GM19193 (cell line): Measurements from ENCODE around the gene RPS19.

Source experiments
- POLR2A ChIP-seq: IDR thresholded peaks from 4 replicates; pipeline ENCODE4 v1.6.1; 2011; ENCODE audit not compliant: insufficient read depth, insufficient read length; ENCODE audit errors: extremely low read depth

Gene RPS19

GRCh38 chr19:41910992-41911888, 51.2 kb downstream of the RPS19 start:
- no peak for TF ChIP-seq POLR2A

DNA sequence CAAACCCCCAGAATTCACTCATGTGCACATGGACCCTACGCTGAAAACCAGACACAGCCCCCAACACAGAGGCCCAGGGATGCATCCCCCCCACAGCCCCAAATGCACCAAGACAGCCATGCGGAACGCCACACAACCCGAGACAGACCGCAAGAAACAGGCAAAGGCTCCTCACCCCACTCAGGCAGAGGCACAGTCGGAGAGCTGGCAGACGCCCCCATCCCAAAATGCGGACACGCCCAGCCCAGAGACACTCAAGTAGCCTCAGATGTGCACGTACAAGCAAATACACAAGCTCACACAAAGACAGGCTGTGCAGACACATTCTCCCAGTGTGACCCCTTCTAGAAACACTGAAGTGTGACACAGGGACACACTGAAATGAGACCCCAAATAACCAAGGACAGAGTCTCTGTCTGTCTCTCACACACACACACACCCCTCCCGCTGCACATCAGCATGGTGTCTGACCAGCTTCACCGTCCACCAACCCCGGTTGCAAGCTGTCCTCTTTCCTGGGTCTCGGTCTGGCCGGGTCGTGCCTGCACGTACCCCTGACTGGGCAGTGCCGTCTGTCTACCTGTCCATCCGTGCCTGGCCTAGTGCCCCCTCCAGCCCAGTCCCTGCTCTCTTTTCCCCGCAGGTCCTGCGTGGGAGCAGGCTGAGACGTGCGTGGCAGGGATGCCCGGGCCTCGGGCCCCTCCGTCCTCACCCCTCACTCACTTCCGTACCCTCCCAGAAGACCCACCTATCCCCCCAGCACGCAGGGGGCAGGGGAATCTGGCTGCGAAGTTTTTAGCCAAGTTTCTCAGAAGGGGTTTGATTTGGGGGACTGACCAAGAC, 52.1 kb downstream of the RPS19 start:
- TF ChIP-seq POLR2A = no peak

DNA sequence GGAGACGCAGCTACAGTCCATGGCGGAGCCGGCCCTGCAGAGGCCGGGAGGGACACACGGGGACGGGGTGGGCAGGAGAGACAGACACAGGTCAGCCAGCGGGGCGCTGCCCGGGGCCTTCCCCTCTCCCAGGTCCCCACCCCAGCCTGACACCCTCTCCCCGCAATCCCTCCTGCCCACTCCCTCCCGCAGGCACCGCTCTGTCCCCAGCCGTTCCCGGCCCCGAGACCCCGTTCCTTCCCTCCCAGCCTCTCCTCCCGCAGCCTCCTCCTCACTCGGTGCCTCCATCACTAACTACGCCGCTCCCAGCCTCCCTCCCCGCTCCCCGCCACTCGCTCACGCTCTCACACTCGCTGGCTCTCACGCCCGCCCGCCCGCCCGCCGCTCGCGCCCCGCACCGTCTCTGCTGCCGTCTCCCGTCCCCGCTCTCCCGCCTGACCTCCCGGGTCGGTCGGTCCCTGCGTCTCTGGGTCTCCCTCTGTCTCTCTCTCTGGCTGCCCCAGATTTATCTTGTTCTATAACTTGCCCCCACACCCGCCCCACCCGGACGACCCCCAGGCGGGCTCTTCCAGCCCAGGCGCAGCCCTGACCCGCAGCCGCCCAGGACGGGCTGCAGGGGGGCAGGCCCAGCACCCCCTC, 53.0 kb downstream of the RPS19 start:
- TF ChIP-seq POLR2A = no peak

- no peak for TF ChIP-seq POLR2A
Observed at GRCh38 chr19:41913538-41914423, 53.7 kb downstream of the RPS19 start.

DNA sequence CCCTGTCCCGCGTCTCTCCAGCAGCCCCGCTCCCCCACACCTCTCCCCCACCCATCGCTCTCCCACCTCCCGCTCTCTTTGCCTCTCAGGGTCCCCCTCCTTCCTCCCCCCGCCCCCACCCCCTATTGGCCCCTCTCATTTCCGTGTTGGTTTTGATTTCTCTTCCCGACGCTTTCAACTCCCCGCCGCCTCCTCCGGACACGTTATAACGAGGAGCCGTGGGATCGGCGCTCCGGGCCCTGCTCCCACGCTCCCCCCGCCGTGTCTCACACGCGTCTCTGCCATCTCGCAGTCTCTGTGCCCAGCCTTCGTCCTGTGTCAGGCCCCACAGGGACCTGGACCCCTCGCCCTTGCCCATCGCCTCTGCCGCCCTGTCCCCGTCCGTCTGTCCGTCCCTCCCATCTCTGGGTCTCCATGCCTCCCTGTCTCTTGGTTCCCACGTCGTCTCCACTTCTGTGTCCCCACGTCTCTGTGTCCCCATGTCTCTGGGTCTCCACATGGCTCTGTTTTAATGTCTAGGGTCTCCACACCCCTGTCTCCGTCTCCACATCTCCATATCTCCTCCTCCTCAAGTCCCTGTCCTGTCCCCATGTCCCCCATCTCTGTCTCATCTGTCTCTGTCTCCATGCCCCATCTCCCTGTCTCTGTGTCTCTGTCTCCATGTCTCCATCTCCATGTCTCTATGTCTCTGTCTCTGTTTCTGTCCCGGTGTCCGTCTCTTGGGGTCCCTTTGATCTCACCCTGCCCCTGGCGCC, 55.1 kb downstream of the RPS19 start:
- no peak for TF ChIP-seq POLR2A

- no peak for TF ChIP-seq POLR2A
Observed at GRCh38 chr19:41915776-41916414, 55.8 kb downstream of the RPS19 start.

GRCh38 chr19:41917676-41918075, 57.6 kb downstream of the RPS19 start:
- TF ChIP-seq POLR2A = no peak

DNA sequence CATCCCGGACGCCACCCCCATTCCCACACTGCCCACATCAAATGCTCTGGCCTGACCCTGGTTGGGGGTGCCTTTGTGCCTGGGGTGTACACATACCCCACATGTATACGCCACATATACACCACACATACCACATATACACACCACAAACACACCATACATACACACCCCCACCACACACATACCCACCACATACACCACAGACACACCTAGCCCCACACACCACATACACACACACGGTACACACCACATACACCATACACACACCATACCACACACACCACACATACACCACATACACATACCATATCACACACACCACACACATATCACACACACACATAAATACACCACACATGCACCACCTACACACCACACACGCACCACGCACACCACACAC, 58.0 kb downstream of the RPS19 start:
- no peak for TF ChIP-seq POLR2A

- no peak for TF ChIP-seq POLR2A
Observed at GRCh38 chr19:41918653-41919244, 58.7 kb downstream of the RPS19 start.

DNA sequence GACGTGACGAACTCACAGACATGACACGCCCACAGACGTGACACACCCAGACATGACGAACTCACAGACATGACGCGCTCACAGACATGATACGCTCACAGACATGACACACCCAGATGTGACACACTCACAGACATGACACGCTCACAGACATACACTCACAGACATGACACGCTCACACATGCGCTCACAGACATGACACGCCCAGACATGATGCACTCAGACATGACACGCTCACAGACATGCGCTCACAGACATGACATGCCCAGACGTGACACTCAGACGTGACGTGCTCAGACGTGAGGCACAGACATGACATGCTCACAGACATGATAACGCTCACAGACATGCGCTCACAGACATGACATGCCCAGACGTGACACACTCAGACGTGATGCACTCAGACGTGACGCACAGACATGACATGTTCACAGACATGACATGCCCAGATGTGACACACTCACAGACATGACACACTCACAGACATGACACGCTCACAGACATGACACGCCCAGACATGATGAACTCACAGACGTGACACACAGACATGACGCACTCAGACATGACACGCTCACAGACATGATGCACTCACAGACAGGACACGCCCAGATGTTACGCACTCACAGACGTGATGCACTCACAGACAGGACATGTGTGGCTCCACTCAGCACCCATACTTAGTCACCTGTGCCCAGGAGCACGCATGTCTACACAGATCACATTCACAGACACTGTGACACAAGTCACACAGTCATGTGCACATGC, 60.1 kb downstream of the RPS19 start:
- TF ChIP-seq POLR2A = no peak

DNA sequence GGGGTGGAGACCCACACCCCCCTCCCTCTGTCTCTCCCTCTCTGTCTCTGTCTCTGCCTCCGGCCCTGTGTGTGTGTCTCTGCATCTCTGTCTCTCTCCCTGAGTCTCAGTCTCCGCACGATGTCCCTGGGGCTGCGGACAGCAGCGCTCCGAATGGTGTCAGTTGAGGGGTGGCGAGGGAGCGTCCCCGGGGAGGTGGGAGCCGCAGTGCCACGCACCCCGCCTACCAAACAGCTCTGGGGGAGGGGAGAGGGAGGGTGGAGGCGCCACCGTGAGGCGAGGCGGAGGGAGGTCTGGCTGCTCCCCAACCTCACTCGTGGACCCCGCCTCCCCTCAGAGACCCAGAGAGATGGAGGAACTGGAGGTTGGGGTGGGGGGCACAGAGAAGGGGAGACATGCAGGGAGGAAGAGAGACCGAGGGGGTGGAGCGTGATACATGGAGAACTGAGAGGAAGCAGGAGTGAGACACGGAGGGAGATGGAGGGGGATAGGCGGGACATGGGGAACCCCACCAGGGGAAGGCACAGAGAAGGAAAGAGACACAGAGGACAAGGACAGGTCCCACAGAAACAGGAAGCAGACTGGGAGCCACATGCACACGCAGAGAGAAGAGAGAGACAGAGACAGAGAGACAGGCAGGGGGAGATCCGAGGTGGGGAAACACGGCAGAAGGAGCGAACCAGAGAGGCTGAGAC, 61.0 kb downstream of the RPS19 start:
- no peak for TF ChIP-seq POLR2A
